Measurements from ENCODE around the gene ZNF266. TPM values are rescaled to one million over a fixed set of nuclear protein-coding genes. Genes with fewer than 3 reads are reported as not detected.

Gene ZNF266
- total and polyA plus RNA-seq, 2 of the 8 experiments (the other 6 are each of a cell fraction or from before 2014, with no cell fraction given) = 6.6 to 15.3 TPM

Other genes starting within 250 kb of the ZNF266 start
- not detected in 2 replicates for gene OR7D4, start 216.0 kb downstream of the ZNF266 start, total RNA-seq (2021; fragmentation: NEBNext Ultra II Directional; extraction: Animal tissue kit (Norgen Biotek cat#: 25700))
- gene OR7D4, start 216.0 kb downstream of the ZNF266 start, polyA plus RNA-seq (2011; rRNA removed) = not detected in 2 replicates
- gene OR7E24, start 184.6 kb downstream of the ZNF266 start, total RNA-seq (2021; fragmentation: NEBNext Ultra II Directional; extraction: Animal tissue kit (Norgen Biotek cat#: 25700)) = not detected in 2 replicates
- gene OR7E24, start 184.6 kb downstream of the ZNF266 start, polyA plus RNA-seq (2011; rRNA removed) = not detected in 2 replicates
- gene ZNF699, start 125.7 kb downstream of the ZNF266 start, total RNA-seq (2021; fragmentation: NEBNext Ultra II Directional; extraction: Animal tissue kit (Norgen Biotek cat#: 25700)) = 3.3 and 3.7 TPM in 2 replicates
- 1.00 and 1.0 TPM in 2 replicates for gene ZNF699, start 125.7 kb downstream of the ZNF266 start, polyA plus RNA-seq (2011; rRNA removed)
- gene ZNF559, start 111.4 kb downstream of the ZNF266 start, total RNA-seq (2021; fragmentation: NEBNext Ultra II Directional; extraction: Animal tissue kit (Norgen Biotek cat#: 25700)) = 17.6 and 19.0 TPM in 2 replicates
- gene ZNF559, start 111.4 kb downstream of the ZNF266 start, polyA plus RNA-seq (2011; rRNA removed) = 3.2 and 10.2 TPM in 2 replicates
- gene ZNF177, start 72.6 kb downstream of the ZNF266 start, total RNA-seq (2021; fragmentation: NEBNext Ultra II Directional; extraction: Animal tissue kit (Norgen Biotek cat#: 25700)) = 5.9 and 7.7 TPM in 2 replicates
- gene ZNF177, start 72.6 kb downstream of the ZNF266 start, polyA plus RNA-seq (2011; rRNA removed) = 2.1 and 3.1 TPM in 2 replicates
- not detected in 2 replicates for gene ZNF560, start 63.0 kb upstream of the ZNF266 start, total RNA-seq (2021; fragmentation: NEBNext Ultra II Directional; extraction: Animal tissue kit (Norgen Biotek cat#: 25700))
- gene ZNF560, start 63.0 kb upstream of the ZNF266 start, polyA plus RNA-seq (2011; rRNA removed) = 0.02 TPM in 1 of 2 replicates, not detected in the other
- 27.9 and 30.9 TPM in 2 replicates for gene ZNF426, start 103.1 kb upstream of the ZNF266 start, total RNA-seq (2021; fragmentation: NEBNext Ultra II Directional; extraction: Animal tissue kit (Norgen Biotek cat#: 25700))
- gene ZNF426, start 103.1 kb upstream of the ZNF266 start, polyA plus RNA-seq (2011; rRNA removed) = 2.9 and 3.6 TPM in 2 replicates
- 194 and 220 TPM in 2 replicates for gene ZNF121, start 148.9 kb upstream of the ZNF266 start, total RNA-seq (2021; fragmentation: NEBNext Ultra II Directional; extraction: Animal tissue kit (Norgen Biotek cat#: 25700))
- gene ZNF121, start 148.9 kb upstream of the ZNF266 start, polyA plus RNA-seq (2011; rRNA removed) = 13.6 and 22.2 TPM in 2 replicates
- gene ZNF561, start 185.7 kb upstream of the ZNF266 start, total RNA-seq (2021; fragmentation: NEBNext Ultra II Directional; extraction: Animal tissue kit (Norgen Biotek cat#: 25700)) = 57.6 and 64.7 TPM in 2 replicates
- 25.0 and 28.6 TPM in 2 replicates for gene ZNF561, start 185.7 kb upstream of the ZNF266 start, polyA plus RNA-seq (2011; rRNA removed)
- 2.5 and 2.6 TPM in 2 replicates for gene ZNF562, start 239.5 kb upstream of the ZNF266 start, total RNA-seq (2021; fragmentation: NEBNext Ultra II Directional; extraction: Animal tissue kit (Norgen Biotek cat#: 25700))
- gene ZNF562, start 239.5 kb upstream of the ZNF266 start, polyA plus RNA-seq (2011; rRNA removed) = 0.12 and 0.20 TPM in 2 replicates